SK-N-SH treated with all-trans-retinoic acid at 6 μM for 48 hours (cell line): ENCODE data around the gene DYNC1I1.

Experiments used
- ATAC-seq: fragments of 200-7000 bp; cut with Tn5 transposase; 3 replicates; pipeline ENCODE4 v1.9.1; 2020; ENCODE audit warnings: mild to moderate bottlenecking, moderate library complexity
- ARNTL ChIP-seq: fragments of 450-650 bp; formaldehyde crosslinking; IDR thresholded peaks from 2 replicates; pipeline ENCODE4 v1.5.0; 2020; ENCODE audit warnings: low read depth, mild to moderate bottlenecking, moderate library complexity, borderline replicate concordance
- BACH2 ChIP-seq: fragments of 250-450 bp; sonication (Bioruptor Pico); IDR thresholded peaks from 2 replicates; pipeline ENCODE4 v1.9.0; 2021; ENCODE audit warnings: mild to moderate bottlenecking, borderline replicate concordance
- CREB5 ChIP-seq: fragments of 250-450 bp; sonication (Bioruptor Pico); IDR thresholded peaks from 2 replicates; pipeline ENCODE4 v1.5.1; 2020; ENCODE audit warnings: low read depth, mild to moderate bottlenecking, moderate library complexity
- CSDC2 ChIP-seq: fragments of 250-450 bp; sonication (Bioruptor Pico); IDR thresholded peaks from 2 replicates; pipeline ENCODE4 v1.5.0; 2020; ENCODE audit warnings: mild to moderate bottlenecking, moderate library complexity
- CSRNP3 ChIP-seq: fragments of 250-450 bp; sonication (Bioruptor Pico); IDR thresholded peaks from 2 replicates; pipeline ENCODE4 v1.5.1; 2021; ENCODE audit warnings: mild to moderate bottlenecking, moderate library complexity
- ESRRG ChIP-seq: fragments of 250-450 bp; sonication (Bioruptor Pico); IDR thresholded peaks from 2 replicates; pipeline ENCODE4 v1.6.1; 2021; ENCODE audit warnings: mild to moderate bottlenecking
- GLIS3 ChIP-seq: fragments of 250-450 bp; sonication (Bioruptor Pico); IDR thresholded peaks from 2 replicates; pipeline ENCODE4 v1.5.0; 2020; ENCODE audit warnings: mild to moderate bottlenecking, moderate library complexity
- ISL1 ChIP-seq: fragments of 250-450 bp; sonication (Bioruptor Pico); IDR thresholded peaks from 2 replicates; pipeline ENCODE4 v2.1.2; 2022; ENCODE audit warnings: mild to moderate bottlenecking, moderate library complexity
- PATZ1 ChIP-seq: fragments of 250-450 bp; sonication (Bioruptor Pico); IDR thresholded peaks from 2 replicates; pipeline ENCODE4 v1.8.0; 2020; ENCODE audit warnings: mild to moderate bottlenecking, moderate library complexity, borderline replicate concordance
- POU6F1 ChIP-seq: fragments of 250-450 bp; sonication (Bioruptor Pico); IDR thresholded peaks from 2 replicates; pipeline ENCODE4 v1.8.0; 2021; ENCODE audit warnings: low read depth, mild to moderate bottlenecking, moderate library complexity, borderline replicate concordance
- PPARA ChIP-seq: fragments of 250-450 bp; sonication (Bioruptor Pico); IDR thresholded peaks from 2 replicates; pipeline ENCODE4 v1.5.0; 2020; ENCODE audit warnings: mild to moderate bottlenecking, borderline replicate concordance
- RARB ChIP-seq: fragments of 250-450 bp; sonication (Bioruptor Pico); IDR thresholded peaks from 2 replicates; pipeline ENCODE4 v1.8.0; 2021; ENCODE audit warnings: mild to moderate bottlenecking, moderate library complexity
- SNAI2 ChIP-seq: fragments of 250-450 bp; sonication (Bioruptor Pico); IDR thresholded peaks from 2 replicates; pipeline ENCODE4 v1.5.0; 2020; ENCODE audit warnings: mild to moderate bottlenecking, moderate library complexity
- TOX ChIP-seq: fragments of 250-450 bp; sonication (Bioruptor Pico); IDR thresholded peaks from 2 replicates; pipeline ENCODE4 v1.8.0; 2021; ENCODE audit warnings: mild to moderate bottlenecking, moderate library complexity, borderline replicate concordance
- TSHZ2 ChIP-seq: fragments of 250-450 bp; sonication (Bioruptor Pico); IDR thresholded peaks from 2 replicates; pipeline ENCODE4 v1.5.0; 2020; ENCODE audit warnings: mild to moderate bottlenecking, moderate library complexity
- ZC3H10 ChIP-seq: fragments of 250-450 bp; sonication (Bioruptor Pico); IDR thresholded peaks from 2 replicates; pipeline ENCODE4 v1.5.1; 2021; ENCODE audit warnings: mild to moderate bottlenecking, moderate library complexity
- ZFP3 ChIP-seq: fragments of 250-450 bp; sonication (Bioruptor Pico); IDR thresholded peaks from 2 replicates; pipeline ENCODE4 v1.5.0; 2020; ENCODE audit warnings: mild to moderate bottlenecking, moderate library complexity
- ZFP30 ChIP-seq: fragments of 450-650 bp; formaldehyde crosslinking; IDR thresholded peaks from 2 replicates; pipeline ENCODE4 v1.5.0; 2022; ENCODE audit warnings: mild to moderate bottlenecking, moderate library complexity
- ZNF70 ChIP-seq: fragments of 450-650 bp; formaldehyde crosslinking; IDR thresholded peaks from 2 replicates; pipeline ENCODE4 v1.5.0; 2020; ENCODE audit warnings: mild to moderate bottlenecking, moderate library complexity
- ZNF8 ChIP-seq: fragments of 450-650 bp; formaldehyde crosslinking; IDR thresholded peaks from 2 replicates; pipeline ENCODE4 v1.5.0; 2020; ENCODE audit warnings: mild to moderate bottlenecking, moderate library complexity

Gene DYNC1I1

GRCh38 chr7:95886501-95887090 lies 114.2 kb downstream of the DYNC1I1 start:
- TF ChIP-seq GLIS3 (CRISPR knock-in tag), result no peak
- no peak for TF ChIP-seq ESRRG (CRISPR knock-in tag)
- no peak for TF ChIP-seq TSHZ2 (CRISPR knock-in tag)
- no peak for TF ChIP-seq TOX (CRISPR knock-in tag)
- no peak for TF ChIP-seq ISL1
- TF ChIP-seq CSDC2 (CRISPR knock-in tag), result no peak
- no peak for TF ChIP-seq POU6F1
- TF ChIP-seq CREB5 (CRISPR knock-in tag), result no peak
- no peak for TF ChIP-seq PPARA
- TF ChIP-seq BACH2 (CRISPR knock-in tag), result no peak
- no peak for TF ChIP-seq ZFP3 (CRISPR knock-in tag)
- TF ChIP-seq ZC3H10 (CRISPR knock-in tag), result no peak
- TF ChIP-seq ZFP30, result no peak
- no peak for TF ChIP-seq ZNF8 (CRISPR knock-in tag)
- no peak; the same call in 2 of the 3 replicates for ATAC-seq

DNA sequence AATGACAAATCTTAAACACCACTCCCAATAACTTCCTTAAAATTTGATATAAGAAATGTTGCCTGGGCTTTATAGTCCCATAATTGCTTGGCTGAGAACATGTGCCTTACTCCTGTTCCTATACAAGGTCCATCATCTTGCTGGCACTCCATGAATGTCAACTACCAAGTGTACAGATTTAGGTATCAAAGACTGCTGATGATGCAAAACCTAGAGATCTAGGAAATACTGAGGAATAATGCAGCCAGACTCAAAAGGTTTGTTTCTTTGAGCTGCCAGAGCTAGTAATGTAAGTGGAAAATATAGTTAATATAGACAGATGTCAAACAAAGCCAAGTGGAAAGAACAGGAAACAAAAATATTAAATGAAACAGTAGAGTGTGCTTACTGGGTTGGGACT lies 121.1 kb downstream of the DYNC1I1 start:
- no peak for ATAC-seq
- no peak for TF ChIP-seq GLIS3 (CRISPR knock-in tag)
- no peak for TF ChIP-seq ZFP3 (CRISPR knock-in tag)
- no peak for TF ChIP-seq CSRNP3 (CRISPR knock-in tag)
- no peak for TF ChIP-seq POU6F1
- no peak for TF ChIP-seq TSHZ2 (CRISPR knock-in tag)
- no peak for TF ChIP-seq ZC3H10 (CRISPR knock-in tag)
- TF ChIP-seq SNAI2 (CRISPR knock-in tag), result no peak
- no peak for TF ChIP-seq ZNF70
- TF ChIP-seq ARNTL (CRISPR knock-in tag), result no peak
- no peak for TF ChIP-seq PPARA
- TF ChIP-seq PATZ1 (CRISPR knock-in tag), result no peak
- no peak for TF ChIP-seq ESRRG (CRISPR knock-in tag)
- TF ChIP-seq TOX (CRISPR knock-in tag), result no peak
- TF ChIP-seq RARB, result no peak
- no peak for TF ChIP-seq ZNF8 (CRISPR knock-in tag)
